ENCODE results near the gene SRGAP1. TPM values are rescaled to one million over a fixed set of nuclear protein-coding genes. Genes with fewer than 3 reads are reported as not detected.

The SRGAP1 gene
- total RNA-seq, 1 experiment from 2014 or later = 26.8 TPM

DNA sequence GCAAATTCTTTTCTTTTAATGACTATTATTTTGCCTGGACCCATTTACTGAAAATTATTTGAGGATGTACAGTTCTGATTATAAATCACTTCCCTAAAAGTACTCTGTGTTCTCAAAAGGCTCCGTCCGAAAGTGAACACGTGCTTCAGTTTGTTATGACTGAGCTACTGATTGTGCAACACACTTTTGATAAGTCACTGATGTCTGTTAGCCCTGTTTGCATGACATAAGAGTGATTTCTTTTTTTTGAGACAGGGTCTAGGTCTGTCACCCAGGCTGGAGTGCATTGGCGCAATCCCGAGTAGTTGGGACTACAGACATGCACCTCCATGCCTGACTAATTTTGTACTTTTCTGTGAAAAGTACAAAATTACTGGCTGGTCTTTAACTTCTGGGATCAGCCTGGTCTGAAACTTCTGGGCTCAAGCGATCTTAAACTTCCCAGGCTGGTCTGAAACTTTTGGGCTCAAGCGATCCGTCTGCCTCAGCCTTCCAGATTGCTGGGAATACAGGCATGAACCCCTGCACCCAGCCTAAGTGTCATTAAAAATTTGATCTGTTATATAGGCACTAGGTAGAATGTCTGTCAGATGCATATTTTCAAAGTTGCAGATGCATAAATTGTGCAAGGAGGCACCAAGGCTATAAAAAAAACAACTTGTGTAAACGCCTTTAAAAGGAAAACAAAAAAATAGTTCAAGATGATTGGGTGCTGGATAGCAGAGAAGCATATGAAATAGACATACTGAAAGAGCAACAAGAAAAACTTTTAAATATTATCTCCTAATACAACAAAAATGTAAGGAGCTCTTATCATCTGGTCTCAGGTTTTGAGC, 111.5 kb downstream of the SRGAP1 start:
- H3K4me3 ChIP-seq (ENCODE audit: low read depth in 2 of 2, low read length in 2 of 2) = no peak overlapping the region
- ChIA-PET CTCF (interaction anchor here (0.6 kb wide), 1 partner anchor 230 kb away, joined by 4 read pairs; no protein-coding TSS in a partner anchor), POLR2A (interaction anchor here (0.6 kb wide), 2 partner anchors 51 to 78 kb away, joined by 4 to 9 read pairs; no protein-coding TSS in a partner anchor)
- no peaks in the 10 kb centered on the region for H3K36me3 ChIP-seq (ENCODE audit: control insufficient read depth, insufficient read depth, low read length)
- DNase-seq (ENCODE audit: low read depth, low spot score) (no peak), ATAC-seq (no peak)
- no TSS peak for BruUV-seq (replicated peaks)
- in situ Hi-C loops (cut with HindIII; ENCODE audit: low pct_unique_long_range_greater_than_20kb, low sequenced_read_pairs) = no loop called here
- no peaks in the 10 kb centered on the region for H3K9me3 ChIP-seq (ENCODE audit: control insufficient read depth, insufficient read depth, low read depth, low read length)
- TF ChIP-seq CTCF (IDR thresholded peaks at IDR 0.05) (no peak), REST (IDR thresholded peaks at IDR 0.05; ENCODE audit: insufficient read depth in 1 of 2, low read depth in 2 of 2, low read length in 1 of 2) (no peak), POLR2AphosphoS5 (IDR thresholded peaks at IDR 0.05; ENCODE audit: low read depth, low read length) (no peak), SIN3A (IDR thresholded peaks at IDR 0.05; ENCODE audit: borderline replicate concordance, insufficient read depth, low read depth, low read length) (no peak), TCF7L2 (IDR thresholded peaks at IDR 0.05; ENCODE audit: low read depth, low read length) (no peak)
- H3K27ac ChIP-seq (ENCODE audit: low read length) = no peak overlapping the region
- peaks cover 21% of the 10 kb centered on the region; the same call in 1 of the 2 replicates for H3K4me1 ChIP-seq (ENCODE audit: control insufficient read depth, insufficient read depth, low read length)
- intact Hi-C loops (cut with micrococcal nuclease; ENCODE audit: unreplicated experiment) = no loop called here
- no peaks in the 10 kb centered on the region for H3K27me3 ChIP-seq (ENCODE audit: control insufficient read depth, insufficient read depth, low read length)

DNA sequence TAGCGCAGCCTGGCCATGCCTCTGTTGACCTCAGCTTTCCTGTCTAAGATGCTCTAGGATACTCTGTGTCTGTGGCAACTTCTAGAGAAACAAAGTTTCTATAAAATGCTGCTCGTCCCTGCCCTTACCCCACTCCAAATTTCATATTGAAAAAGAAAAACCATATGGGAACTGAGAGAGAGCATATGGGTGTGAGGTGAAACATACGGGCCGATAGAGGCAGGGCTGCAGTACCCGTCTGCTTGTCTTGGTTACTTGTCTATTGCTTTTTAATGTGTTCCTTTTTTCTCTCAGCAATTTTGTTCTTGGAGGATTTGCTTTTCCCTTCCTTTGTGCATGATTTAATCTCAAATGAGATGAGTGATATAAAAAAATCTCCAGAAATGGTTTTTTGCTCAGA, 113.0 kb downstream of the SRGAP1 start:
- CTCF ChIA-PET = no interaction called here
- no peak for ATAC-seq
- no TSS peak for BruUV-seq (replicated peaks)

More for the DNA sequence above, 113.0 kb downstream of the SRGAP1 start:
- H3K27me3 ChIP-seq (ENCODE audit: control insufficient read depth, insufficient read depth, low read length) = no peaks in the 10 kb centered on the region
- TF ChIP-seq REST (IDR thresholded peaks at IDR 0.05; ENCODE audit: insufficient read depth in 1 of 2, low read depth in 2 of 2, low read length in 1 of 2) (no peak), CTCF (IDR thresholded peaks at IDR 0.05) (no peak), POLR2AphosphoS5 (IDR thresholded peaks at IDR 0.05; ENCODE audit: low read depth, low read length) (no peak), SIN3A (IDR thresholded peaks at IDR 0.05; ENCODE audit: borderline replicate concordance, insufficient read depth, low read depth, low read length) (no peak), TCF7L2 (IDR thresholded peaks at IDR 0.05; ENCODE audit: low read depth, low read length) (no peak)
- intact Hi-C loops (cut with micrococcal nuclease; ENCODE audit: unreplicated experiment) = no loop called here
- no peak overlapping the region for H3K27ac ChIP-seq (ENCODE audit: low read length)
- POLR2A ChIA-PET = no interaction called here
- no peak for DNase-seq (ENCODE audit: low read depth, low spot score)
- H3K9me3 ChIP-seq (ENCODE audit: control insufficient read depth, insufficient read depth, low read depth, low read length) = no peaks in the 10 kb centered on the region
- H3K4me1 ChIP-seq (ENCODE audit: control insufficient read depth, insufficient read depth, low read length) = peaks cover 14% of the 10 kb centered on the region; the same call in 1 of the 2 replicates
- no peak overlapping the region for H3K4me3 ChIP-seq (ENCODE audit: low read depth in 2 of 2, low read length in 2 of 2)
- in situ Hi-C loops (cut with HindIII; ENCODE audit: low pct_unique_long_range_greater_than_20kb, low sequenced_read_pairs) = no loop called here
- no peaks in the 10 kb centered on the region for H3K36me3 ChIP-seq (ENCODE audit: control insufficient read depth, insufficient read depth, low read length)
